VCaP (cell line): ENCODE measurements around the gene MTCH1.

ENCODE experiments used
- H3K27ac ChIP-seq: fragments of 450-650 bp; 2 replicates; pipeline ENCODE4 v1.5.1; 2017
- CTCF ChIP-seq: fragments of 450-650 bp; conservative IDR thresholded peaks from 2 replicates; pipeline ENCODE4 v1.5.1; 2017; ENCODE audit warnings: mild to moderate bottlenecking, moderate library complexity

The MTCH1 gene

GRCh38 chr6:36930483-36930882 lies 55.5 kb downstream of the MTCH1 start:
- no peak overlapping the region for H3K27ac ChIP-seq
- no peak for TF ChIP-seq CTCF

GRCh38 chr6:36929607-36930006 lies 56.4 kb downstream of the MTCH1 start:
- TF ChIP-seq CTCF, result no peak
- no peak overlapping the region for H3K27ac ChIP-seq

- TF ChIP-seq CTCF, result no peak
- H3K27ac ChIP-seq, result no peak overlapping the region
These were observed 56.8 kb downstream of the MTCH1 start for GRCh38 chr6:36929152-36929551.

GRCh38 chr6:36928547-36928918 lies 57.5 kb downstream of the MTCH1 start:
- H3K27ac ChIP-seq, result no peak overlapping the region
- no peak for TF ChIP-seq CTCF

- H3K27ac ChIP-seq, result no peak overlapping the region
- no peak for TF ChIP-seq CTCF
These were observed 58.1 kb downstream of the MTCH1 start for GRCh38 chr6:36927691-36928546.

GRCh38 chr6:36926708-36927513 lies 59.1 kb downstream of the MTCH1 start:
- H3K27ac ChIP-seq, result no peak overlapping the region
- no peak for TF ChIP-seq CTCF

- TF ChIP-seq CTCF, result no peak
These were observed 60.2 kb downstream of the MTCH1 start for GRCh38 chr6:36925809-36926208.

More at GRCh38 chr6:36925809-36926208, 60.2 kb downstream of the MTCH1 start:
- no peak overlapping the region for H3K27ac ChIP-seq
